ENCODE results near the gene RASA2. TPM values are rescaled to one million over a fixed set of nuclear protein-coding genes. Genes with fewer than 3 reads are reported as not detected.
"Not testable (repeated sequence)": the region's sequence is repeated elsewhere in the genome, so short reads cannot be mapped to it uniquely, and the experiment has no call there.

The RASA2 gene
- polyA plus RNA-seq, 12 donors = 7.5 to 19.4 (median 12.8) TPM; not detected in 1

DNA sequence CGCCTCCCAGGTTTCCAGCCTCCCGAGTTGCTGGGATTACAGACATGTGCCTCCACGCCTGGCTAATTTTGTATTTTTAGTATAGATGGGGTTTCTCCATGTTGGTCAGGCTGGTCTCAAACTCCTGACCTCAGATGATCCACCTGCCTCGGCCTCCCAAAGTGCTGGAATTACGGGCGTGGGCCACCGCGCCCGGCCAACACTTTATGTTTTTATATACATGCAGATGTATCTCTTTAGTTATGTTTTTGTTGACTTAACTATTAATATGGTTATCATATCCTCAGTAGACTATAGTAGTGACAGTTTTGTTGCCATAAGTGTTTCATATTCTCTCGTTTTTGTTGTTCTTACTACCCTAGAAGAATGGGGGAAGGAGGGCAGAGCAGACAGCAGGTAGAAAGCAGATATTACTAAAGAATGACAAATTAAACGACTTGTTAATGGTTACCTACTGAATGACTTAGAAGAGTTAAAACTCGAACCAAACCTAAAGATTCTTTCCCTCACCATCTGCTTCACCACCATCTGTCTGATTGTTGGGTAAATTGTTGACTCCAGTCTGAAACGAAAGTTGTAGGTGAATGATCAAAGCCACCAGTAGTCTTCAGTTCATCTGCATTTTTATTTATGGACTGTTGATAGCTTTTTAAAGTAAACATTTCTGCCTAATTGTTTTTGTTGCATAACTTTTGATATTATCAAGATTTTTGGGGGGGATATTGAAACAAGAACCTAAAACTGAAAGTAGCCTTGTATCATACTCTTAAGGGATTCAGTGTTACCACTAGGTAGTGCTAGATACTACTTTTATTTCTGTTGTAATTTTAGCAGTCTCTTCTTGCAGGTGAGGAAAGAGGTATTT lies 89.3 kb downstream of the RASA2 start:
- DNase-seq = no peak

DNA sequence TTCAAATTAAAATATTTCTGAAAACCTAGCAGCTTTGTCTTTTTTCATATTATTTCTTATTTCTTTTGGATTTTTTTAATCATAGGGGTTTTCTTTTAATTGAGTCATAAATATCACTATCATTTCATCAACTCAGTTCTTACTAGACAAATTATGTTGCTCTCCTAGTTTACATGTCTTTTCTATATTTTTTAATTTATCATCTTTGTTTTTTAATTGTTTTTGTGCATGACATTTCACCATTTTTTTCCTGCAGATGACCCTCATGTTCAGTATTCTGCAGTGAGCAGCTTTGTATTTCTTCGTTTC lies 89.9 kb downstream of the RASA2 start:
- DNase-seq = no peak

DNA sequence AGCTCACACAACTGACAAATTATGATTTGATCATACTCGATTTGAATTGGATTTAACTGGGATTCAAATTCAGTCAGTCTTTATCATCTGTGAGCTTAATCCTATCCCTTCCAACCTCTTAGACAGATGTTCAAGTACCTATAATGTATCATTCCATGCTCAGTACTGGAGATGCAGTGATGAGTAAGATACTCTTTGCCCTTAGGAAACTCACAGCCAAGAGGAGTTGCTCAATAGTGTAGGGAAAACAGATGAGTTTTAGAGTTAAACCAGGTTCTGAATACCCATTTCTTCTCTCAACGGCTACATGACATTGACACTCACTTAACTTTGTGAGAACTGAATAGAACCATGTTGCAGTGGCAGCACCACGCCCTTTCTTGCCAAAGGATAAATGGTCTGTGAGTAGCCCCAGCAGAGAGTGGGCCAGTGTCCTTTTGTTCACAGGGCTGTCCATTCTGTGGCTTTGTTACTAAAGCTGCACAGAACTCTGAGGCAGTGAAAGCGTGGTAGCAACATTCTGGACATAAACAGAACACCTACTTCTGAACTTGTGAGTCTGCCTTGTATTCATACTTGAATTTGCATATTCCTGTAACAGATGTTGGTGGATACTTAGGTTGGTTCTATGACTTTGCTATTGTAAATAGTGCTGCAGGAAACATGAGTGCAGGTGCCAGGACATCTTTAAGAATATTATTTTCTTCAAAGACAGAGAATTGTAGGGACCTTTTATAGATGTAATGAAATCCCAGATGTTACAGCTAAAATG lies 91.6 kb downstream of the RASA2 start:
- DNase-seq = no peak

DNA sequence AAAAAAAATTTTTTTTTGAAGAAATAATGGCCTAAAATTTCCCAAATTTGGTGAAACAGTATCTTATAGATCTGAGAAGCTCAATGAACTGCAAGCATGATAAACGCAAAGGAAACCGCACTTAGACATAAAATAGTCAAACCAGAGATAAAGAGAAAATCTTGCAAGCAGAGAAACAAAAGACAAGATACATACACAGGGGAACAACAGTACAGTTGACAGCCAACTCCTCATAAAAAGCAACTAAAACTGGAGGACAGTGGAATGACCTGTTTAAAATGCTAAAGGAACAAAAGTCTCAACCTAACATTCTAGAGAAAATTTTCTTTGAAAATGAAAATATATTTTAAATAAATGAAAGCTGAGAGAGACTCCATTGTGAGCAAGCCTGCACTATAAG lies 107.5 kb downstream of the RASA2 start:
- DNase-seq = no peak

DNA sequence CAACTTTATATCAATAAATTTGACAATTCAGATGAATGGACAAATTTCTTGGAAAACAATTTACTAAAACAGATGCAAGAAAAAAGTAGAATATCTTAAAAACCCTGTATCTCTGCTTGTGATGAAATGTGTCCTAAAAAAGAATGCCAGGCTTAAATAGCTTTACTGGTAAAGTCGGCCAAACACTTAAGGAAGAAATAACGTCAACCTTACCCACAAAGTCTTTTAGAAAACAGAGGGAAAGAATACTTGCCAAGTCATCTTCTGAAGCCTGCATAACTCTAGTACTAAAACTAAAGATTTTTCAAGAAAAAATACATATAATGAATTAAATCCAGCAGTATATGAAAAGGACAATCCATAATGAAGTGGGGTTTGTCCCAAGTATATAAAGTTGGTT lies 111.1 kb downstream of the RASA2 start:
- DNase-seq = no peak

DNA sequence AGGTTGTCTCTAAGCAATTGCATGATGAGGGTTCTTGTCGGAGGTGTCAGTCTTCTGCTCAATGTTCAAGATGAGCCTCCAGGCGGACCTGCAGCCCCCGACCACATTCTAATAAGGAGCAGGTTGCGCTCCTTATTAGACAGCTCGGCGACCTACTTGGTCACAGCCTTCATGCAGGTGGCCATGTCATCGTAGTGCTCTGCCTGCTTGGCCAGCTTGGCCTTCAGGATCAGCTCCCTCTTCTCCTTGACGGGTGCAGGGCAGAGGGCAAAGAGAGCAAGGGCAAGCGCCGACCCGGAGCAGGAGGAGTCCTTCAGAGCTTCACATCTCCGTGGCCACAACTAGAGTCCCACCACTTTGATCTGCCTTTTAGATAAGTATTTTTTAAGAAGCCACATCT lies 113.5 kb downstream of the RASA2 start:
- no peak for DNase-seq

DNA sequence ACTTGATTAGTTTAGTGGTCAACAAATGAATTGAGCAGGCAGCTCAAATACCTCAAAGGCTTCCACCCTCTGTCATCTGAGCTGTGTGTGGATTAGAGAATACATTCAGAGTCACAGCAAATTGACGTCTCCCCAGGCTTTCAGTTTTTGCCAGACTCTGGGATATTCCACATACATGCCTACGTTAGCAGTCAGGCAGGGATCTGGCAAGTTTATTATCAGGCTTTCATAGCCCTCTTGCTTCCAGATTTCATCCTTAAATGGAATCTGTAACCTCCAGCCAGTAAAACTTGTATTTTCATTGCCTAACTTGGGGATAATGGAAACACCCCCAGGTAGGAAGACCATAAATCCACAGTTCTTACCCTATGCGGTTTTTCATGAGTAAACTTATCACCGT lies 115.9 kb downstream of the RASA2 start:
- DNase-seq = no peak

DNA sequence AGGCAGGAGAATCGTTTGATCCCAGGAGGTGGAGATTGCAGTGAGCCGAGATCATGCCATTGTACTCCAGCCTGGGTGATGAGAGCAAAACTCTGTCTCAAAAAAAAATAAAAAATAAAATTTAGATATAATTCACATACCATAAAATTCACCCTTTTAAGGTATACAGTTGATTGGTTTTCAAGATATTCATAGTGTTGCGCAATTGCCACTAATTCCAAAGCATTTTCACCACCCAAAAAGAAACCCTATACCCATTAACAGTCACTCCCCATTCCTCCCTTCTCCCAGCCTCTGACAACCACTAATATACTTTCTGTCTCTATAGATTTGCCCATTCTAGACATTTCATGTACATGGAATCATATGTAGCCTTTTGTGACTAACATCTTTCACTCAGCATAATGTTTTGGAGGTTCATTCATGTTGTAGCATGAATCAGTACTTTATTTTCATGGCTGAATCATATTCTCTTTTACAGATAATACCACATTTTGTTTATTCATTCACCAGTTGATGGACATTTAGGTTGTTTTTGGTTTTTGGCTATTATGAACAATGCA lies 116.7 kb downstream of the RASA2 start:
- DNase-seq = no peak

DNA sequence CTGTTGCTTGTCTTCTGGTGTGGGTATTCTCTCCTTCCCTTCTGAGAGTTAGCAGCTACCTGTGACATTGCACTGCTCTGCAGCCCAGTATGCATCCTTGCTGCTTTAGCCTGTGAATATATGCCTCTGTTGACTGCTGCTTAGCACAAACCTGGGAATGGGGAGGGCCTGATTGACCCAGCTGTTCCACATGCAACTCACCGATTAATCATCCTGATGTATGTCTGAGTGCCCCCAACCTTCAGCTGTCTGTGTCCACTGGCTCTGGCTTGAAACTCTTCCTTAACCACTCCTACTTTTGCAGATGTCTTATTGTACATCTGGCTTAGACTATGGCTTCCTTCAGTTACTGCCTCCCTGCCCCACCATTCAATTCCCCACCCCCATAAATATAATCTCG lies 119.1 kb downstream of the RASA2 start:
- no peak for DNase-seq

DNA sequence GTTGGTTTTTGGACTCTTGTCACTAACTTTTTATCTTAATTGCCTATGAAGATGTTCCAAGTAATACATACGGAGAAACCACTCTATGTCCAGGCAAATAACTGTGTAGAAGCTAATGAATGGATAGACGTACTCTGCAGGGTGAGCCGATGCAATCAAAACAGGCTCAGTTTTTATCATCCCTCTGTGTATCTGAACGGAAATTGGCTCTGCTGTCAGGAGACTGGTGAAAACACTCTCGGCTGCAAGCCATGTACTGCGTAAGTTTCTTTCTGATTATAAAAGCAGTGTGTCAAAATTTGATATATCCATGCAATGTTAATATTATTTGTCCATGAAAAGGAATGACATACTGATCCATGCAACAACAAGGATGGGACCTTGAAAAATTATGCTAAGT lies 121.6 kb downstream of the RASA2 start:
- DNase-seq = no peak

DNA sequence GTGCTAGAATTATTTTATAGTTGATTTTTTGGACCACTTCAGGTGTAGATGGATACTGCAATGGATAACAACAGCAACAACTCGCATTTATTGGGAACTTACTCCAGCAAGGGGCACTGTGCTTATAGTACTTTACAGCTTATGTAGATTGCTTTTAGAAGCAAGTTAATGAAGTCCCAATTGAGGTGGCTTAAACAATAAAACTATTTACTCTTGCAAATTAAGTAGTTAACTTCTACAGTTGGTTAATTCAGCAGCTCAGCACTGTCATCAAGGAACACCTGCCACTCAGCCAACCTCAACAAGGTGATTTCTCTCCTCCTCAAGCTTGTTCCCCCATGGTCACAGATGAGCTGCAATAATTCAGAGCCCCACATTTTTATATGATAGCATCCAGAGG lies 124.1 kb downstream of the RASA2 start:
- no peak for DNase-seq

DNA sequence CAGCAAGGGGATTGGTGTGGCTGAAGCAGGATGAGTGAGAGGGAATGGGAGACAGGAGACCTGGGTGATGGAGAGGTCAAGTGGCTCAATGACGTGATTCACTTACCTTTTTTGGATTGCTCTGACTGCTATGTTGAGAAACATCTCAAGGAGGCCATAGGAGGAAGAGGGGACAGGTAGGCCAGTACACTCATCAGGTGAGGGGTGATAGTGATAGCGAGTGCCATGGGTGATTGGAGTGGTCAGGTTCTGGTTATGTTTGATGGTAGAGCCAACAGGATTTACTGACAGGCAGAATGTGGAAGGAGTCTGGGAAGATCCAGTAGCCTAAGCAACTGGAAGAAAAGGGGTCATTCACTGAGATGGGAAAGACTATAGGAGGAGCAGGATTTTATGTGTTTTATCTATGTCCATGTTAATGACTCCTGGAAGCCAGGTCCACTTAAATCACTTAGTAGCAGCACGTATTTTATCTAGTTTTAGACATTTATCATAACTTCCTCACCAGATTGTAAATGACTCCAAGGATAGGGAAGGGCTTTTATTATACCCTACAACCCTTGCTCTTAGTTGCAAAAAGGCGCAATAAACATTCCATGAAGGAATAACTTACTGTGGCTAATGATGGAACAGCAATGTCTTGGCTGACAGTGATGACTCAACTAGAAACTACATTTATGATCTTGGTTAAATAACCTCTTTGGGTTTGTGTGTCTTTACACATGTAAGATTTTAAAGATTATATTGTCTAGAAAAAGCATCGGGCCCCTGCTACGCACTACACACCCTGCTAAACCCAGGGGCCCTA lies 131.5 kb downstream of the RASA2 start:
- no peak for DNase-seq

DNA sequence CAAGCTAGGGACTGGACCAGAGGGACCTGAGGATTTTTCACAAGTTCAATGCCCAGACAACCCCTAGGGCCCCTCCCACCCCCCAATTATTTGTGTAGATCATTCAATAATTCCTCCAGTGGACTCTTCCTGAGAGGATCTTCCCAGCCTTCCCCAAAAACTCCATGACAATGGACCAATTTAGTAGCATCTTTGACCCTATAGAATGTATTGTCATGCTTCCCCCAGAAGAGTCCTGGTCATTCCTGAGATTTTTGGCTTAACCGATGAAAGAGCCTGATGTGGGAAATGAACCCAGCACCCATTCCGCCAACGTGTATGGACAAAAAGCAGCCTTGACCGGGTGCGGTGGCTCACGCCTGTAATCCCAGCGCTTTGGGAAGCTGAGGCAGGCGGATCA lies 132.1 kb downstream of the RASA2 start:
- no peak for DNase-seq

DNA sequence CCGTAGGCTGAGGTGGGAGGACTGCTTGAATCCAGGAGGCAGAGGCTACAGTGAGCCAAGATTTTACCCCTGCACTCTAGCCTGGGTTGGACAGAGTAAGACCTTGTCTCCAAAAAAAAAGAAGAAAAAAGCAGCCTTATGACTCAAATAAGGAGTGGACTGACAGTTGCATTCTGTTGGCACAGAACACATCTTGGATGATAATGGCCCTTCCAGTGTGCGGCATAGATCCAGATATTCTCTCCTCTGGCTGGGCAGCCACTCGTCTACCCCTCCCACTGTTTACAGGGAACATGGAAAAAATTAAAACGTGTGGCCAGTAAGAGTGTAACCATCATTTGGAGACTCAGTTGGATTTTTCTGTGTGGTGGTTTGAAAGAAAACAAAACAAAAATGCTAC lies 132.6 kb downstream of the RASA2 start:
- DNase-seq = no peak

DNA sequence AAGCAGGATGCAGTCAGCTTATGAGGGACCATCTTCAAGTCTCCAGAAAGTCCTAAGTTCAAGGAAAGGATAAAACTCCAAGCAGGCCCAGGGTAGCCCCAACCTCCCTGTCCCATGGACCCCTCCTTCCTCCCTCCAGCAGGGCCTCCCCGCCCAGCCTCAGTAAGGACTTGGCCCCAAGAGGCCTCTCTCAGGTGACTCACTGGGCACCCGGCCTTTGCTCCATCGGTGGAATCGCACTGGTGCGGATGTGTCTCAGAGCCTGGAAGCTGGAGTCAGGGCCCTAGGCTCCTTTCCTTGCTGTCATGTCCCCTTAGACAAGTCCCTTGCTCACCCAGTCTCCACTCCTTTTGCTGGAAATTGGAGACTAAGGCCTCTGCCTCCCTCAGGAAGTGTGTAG lies 136.9 kb downstream of the RASA2 start:
- DNase-seq = no peak

DNA sequence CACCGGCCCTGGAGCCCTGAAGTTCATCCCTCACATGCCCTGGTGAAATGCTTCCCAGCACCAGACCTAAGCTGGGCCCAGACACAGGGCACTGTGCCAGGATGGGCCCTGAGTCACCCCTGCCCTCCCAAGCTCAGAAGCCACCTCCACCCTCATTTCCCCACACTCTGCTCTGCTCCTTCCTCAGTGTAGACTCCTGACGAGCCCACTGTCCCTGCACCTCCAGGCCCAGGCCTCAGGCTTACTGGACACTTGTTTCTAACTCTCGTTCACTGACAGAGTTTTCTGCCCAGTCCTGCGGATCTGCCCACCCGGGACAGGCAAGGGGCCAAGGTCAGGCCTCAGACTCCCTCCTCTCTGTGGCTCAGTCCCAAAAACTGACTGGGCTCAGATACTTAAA lies 138.7 kb downstream of the RASA2 start:
- DNase-seq = no peak

DNA sequence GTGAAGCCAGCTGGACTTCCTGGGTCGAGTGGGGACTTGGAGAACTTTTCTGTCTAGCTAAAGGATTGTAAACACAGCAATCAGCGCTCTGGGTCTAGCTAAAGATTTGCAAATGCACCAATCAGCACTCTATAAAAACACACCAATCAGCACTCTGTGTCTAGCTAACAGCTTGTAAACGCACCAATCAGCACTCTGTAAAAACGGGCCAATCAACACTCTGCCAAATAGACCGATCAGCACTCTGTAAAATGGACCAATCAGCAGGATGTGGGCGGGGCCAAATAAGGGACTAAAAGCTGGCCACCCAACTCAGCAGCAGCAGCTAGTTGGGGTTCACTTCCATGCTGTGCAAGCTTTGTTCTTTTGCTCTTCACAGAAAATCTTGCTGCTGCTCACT lies 141.5 kb downstream of the RASA2 start:
- not testable (repeated sequence) for DNase-seq

DNA sequence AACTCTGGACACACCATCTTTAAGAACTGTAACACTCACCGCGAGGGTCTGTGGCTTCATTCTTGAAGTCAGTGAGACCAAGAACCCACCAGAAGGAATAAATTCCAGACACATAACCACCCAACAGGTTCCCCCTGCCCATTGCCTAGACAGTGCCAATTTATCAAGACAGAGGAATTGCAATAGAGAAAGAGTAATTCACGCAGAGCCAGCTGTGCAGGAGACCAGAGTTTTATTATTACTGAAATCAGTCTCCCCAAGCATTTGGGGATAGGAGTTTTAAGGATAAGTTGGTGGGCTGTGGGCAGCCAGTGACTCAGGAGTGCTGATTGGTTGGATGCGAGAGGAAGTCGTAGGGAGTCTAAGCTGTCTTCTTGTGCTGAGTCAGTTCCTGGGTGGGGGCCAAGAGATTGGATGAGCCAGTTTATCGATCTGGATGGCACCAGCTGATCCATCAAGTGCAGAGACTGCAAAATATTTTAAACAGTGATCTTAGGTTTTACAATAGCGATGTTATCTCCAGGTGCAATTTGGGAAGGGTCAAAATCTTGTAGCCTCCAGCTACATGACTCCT lies 142.1 kb downstream of the RASA2 start:
- DNase-seq = not testable (repeated sequence)

DNA sequence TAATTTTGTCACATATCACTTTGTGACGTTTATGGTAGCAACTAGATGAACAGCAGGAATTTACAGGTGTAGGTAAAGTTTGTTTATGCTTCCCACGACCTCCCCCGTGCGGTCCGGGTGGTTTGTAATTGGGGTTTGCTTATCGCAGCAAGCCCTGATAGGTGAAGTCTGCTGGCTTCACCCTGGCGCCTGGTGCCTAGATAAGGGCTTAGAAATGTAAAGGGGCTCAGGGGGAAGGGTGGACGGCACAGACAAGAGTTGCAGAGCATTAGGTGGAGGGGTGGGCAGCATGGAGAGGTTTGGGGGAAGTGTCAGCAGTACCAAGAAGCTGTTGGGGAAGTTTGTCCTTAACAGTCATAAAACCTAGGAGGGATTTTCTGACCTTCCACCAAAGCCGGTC lies 143.1 kb downstream of the RASA2 start:
- DNase-seq = no peak

DNA sequence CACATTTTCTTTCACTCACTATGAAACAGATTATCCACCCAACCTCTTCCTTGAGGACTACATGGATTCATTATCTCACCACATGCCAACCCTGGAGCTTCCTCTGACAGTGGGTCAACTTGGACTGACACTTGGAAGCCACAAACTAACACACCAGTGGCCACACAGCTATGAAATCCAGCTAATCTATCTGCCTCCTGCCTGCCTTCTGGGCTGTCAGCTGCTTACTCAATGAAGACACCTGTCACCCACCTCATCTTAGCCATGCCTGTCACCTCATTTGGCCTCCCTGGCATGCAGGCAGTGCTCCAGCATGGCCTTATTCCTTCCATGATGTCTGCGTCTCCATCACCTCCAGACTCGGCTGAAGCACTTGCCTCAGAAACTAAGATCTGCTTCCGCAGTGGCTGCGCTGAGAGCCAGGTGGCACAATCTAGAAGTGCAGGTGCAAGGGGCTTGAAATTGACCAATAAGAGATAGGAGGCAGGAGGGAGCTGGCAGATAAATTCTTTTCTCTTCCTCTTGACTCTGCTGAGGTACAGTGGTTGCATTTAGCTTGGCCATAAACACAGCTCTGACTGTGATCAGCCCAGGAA lies 146.1 kb downstream of the RASA2 start:
- DNase-seq = no peak

DNA sequence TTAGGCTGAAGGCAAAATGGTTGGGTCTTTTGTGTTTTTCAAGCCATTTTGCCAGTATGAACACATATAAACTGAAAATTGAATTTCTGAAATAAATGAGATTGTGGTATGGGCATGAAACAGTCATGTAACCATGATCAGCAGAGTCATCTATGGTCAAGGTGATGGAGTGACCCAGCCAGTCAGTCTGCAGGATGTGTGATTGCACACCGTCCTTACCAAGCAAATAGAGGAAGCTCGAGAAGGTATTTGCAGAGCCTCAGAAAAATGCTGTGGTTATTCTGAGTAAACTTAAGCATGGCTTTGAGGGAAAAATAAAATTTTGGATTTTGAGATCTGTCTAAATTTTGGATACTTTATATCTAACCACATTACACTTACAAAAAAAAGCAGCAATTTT lies 155.4 kb downstream of the RASA2 start:
- no peak for DNase-seq

DNA sequence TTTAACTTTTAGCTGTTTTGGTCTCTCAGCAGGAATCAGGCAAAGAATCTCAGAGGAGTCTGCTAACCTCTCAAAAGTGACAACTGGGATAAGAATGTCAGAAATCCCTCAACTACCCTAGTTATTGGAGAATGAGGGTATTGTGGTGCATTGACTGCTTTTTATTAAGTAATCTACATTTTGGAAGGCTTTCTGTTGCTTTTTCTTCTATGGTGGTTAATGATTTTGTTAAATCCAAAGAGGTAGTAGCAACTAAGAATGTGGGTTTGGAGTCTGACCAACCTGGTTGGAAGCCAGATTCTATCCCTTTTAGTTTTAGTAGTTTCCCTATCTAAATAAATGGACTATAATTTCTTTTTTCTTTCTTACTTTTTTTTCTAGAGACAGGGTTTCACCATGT lies 156.6 kb downstream of the RASA2 start:
- DNase-seq = no peak

Data from muscle of arm (tissue), 12 donors.